Psoas muscle (tissue), 8 donors: ENCODE results near the gene CCSER2. TPM values are rescaled to one million over a fixed set of nuclear protein-coding genes. Genes with fewer than 3 reads are reported as not detected.
"Not testable (repeated sequence)": the region's sequence is repeated elsewhere in the genome, so short reads cannot be mapped to it uniquely, and the experiment has no call there.

Experiments used
- ATAC-seq, 4 donors: fragments of 200-7000 bp; cut with Tn5 transposase; one replicate each; pipeline ENCODE4 v1.9.1; 2020; ENCODE audit warnings: moderate library complexity in 3 of 4, mild to moderate bottlenecking in 2 of 4
- DNase-seq, 2 donors: peaks; one replicate each; pipeline ENCODE4 v3.0.0-alpha.2; 2020
- H3K27ac ChIP-seq: fragments of 200-600 bp; one replicate; pipeline ENCODE4 v1.8.0; 2022
- H3K27me3 ChIP-seq, 3 donors: fragments of 200-600 bp in 1 of 3; one replicate each; pipeline versions ENCODE4 v1.6.1 to v1.8.0; 2013 to 2022; ENCODE audit warnings: low read length in 2 of 3, mild to moderate bottlenecking in 2 of 3, moderate library complexity in 1 of 3; ENCODE audit not compliant: insufficient read depth in 3 of 3
- H3K36me3 ChIP-seq, 2 donors: fragments of 200-600 bp in 1 of 2; one replicate each; pipeline versions ENCODE4 v1.6.1 to v1.8.0; 2013 to 2022; ENCODE audit warnings: low read depth in 1 of 2, mild to moderate bottlenecking in 1 of 2, moderate library complexity in 1 of 2; ENCODE audit not compliant: insufficient read depth in 1 of 2
- H3K4me1 ChIP-seq: fragments of 200-600 bp; one replicate; pipeline ENCODE4 v1.8.0; 2022
- H3K4me3 ChIP-seq: fragments of 200-600 bp; one replicate; pipeline ENCODE4 v1.8.0; 2022; ENCODE audit warnings: mild to moderate bottlenecking
- H3K9me3 ChIP-seq: fragments of 200-600 bp; one replicate; pipeline ENCODE4 v1.8.0; 2022
- WGBS, 3 donors: extraction: QIAGEN DNeasy Blood & Tissue Kit; methylation state at CpG; one replicate each; pipeline versions ENCODE4 v1.1.6 to v1.1.7; 2013; 5-methylcytosine and 5-hydroxymethylcytosine counted together
- intact Hi-C, 2 donors: fragments of 100-400 bp; cut with DNase I; formaldehyde crosslinking; loops; one replicate each; pipeline versions ENCODE4 v1.11.0 to v1.14.2; 2022
- polyA plus RNA-seq, 3 donors: library from polyadenylated mRNA; stranded (reverse); fragments of 200-250 nt; gene quantifications; one replicate each; pipeline ENCODE4 v1.2.3, GENCODE V29; 2013
- total RNA-seq, 4 donors: library from RNA; stranded (reverse); fragmentation: NEBNext Ultra II Directional in 2 of 4; extraction: Animal tissue kit (Norgen Biotek cat#: 25700) in 2 of 4; gene quantifications; one replicate each; pipeline versions ENCODE4 v1.2.1 to v1.2.4, GENCODE V29; 2021 to 2023
- TF ChIP-seq, protein P1 (sequence below): fragments of 200-600 bp; IDR thresholded peaks from one replicate; pipeline ENCODE4 v1.8.0; 2022; ENCODE audit warnings: antibody characterized with exemption
- donor health status: healthy with polysubstance abuse.
- donor health status: DM: no; HTN: no; CAD: no; lungs with moderate emphysema.
- donor health status: Bipolar disorder and iron deficiency.
- donor health status: healthy.
- donor health status: DM: yes; HTN: yes; CAD: no.
- donor health status: DM: no; HTN: no; CAD: no.
- donor health status: DM: no; HTN: no; CAD: no.
- donor health status: DM: yes; HTN: yes; CAD: no.

The CCSER2 gene
- total and polyA plus RNA-seq, 7 donors = 12.5 to 122 (median 65.7) TPM

DNA sequence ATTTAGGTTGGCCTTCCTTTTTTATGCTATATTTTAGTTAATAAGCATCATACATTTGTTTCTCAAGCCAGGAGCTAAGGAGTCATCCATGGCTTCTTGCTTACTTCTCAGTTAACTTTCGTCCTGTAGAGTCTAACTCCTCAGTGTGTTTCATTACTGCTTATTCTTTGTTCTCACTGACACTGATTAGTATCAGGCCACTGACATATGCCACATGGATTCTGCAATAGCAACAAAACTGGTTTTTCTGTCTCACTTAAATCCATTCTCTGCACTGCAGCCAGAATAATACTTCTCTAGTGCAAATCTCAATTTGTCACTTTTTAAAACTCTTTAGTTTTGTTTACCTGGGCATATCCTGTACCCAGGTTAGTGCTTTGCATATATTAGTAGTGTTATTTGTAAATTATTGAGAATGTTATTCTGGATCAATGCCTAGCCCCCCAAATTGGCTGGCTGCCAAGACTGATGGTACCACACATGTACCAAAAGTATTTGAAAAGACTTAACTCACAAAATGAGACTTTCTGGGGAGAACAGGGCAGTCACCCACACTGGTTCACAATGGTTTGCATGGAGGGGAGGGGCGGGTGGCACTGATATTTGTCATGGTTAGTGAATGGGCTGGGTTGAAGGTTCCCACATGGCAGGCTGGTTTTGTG is 79.1 kb downstream of the CCSER2 start:
- no peak overlapping the region for H3K4me3 ChIP-seq
- no peaks in the 10 kb centered on the region for H3K4me1 ChIP-seq
- WGBS, 3 donors = 78 to 89% (median 87%) methylated on average over 2 of the region's 2 CpGs
- no peak for ATAC-seq
- H3K27me3 ChIP-seq = no peaks in the 10 kb centered on the region
- TF ChIP-seq, protein P1, sequence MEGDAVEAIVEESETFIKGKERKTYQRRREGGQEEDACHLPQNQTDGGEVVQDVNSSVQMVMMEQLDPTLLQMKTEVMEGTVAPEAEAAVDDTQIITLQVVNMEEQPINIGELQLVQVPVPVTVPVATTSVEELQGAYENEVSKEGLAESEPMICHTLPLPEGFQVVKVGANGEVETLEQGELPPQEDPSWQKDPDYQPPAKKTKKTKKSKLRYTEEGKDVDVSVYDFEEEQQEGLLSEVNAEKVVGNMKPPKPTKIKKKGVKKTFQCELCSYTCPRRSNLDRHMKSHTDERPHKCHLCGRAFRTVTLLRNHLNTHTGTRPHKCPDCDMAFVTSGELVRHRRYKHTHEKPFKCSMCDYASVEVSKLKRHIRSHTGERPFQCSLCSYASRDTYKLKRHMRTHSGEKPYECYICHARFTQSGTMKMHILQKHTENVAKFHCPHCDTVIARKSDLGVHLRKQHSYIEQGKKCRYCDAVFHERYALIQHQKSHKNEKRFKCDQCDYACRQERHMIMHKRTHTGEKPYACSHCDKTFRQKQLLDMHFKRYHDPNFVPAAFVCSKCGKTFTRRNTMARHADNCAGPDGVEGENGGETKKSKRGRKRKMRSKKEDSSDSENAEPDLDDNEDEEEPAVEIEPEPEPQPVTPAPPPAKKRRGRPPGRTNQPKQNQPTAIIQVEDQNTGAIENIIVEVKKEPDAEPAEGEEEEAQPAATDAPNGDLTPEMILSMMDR = no peak
- H3K36me3 ChIP-seq = no peaks in the 10 kb centered on the region
- DNase-seq = no peak
- peaks cover 7% of the 10 kb centered on the region for H3K9me3 ChIP-seq
- intact Hi-C loops = no loop called here
- no peak overlapping the region for H3K27ac ChIP-seq

DNA sequence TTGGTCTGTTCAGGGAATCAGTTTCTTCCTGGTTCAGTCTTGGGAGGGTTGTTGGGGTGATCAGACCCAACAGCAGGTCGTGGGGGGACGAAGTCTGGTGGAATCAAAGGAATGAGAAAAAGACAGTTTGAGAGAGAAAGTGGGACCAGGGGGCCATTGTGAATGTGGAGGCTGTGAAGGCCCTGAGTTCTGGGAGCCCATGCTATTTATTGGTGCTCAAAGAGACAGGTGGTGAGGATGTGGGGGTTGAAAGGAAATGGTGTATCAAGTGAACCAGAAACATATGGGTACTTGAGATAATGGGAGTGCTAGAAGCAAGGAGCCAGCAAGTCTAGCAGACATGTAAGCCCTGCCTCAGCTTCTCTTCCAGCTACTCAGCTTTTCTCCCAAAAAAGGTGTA is 84.1 kb downstream of the CCSER2 start:
- ATAC-seq (no peak), DNase-seq (no peak)
- Histone ChIP-seq H3K9me3 (peaks cover 37% of the 10 kb centered on the region), H3K27me3 (no peaks in the 10 kb centered on the region), H3K4me1 (peaks cover 9% of the 10 kb centered on the region), H3K36me3 (no peaks in the 10 kb centered on the region), H3K4me3 (no peak overlapping the region), H3K27ac (no peak overlapping the region)
- TF ChIP-seq, protein P1 = no peak
- intact Hi-C loops = no loop called here
- 94 to 97% (median 95%) methylated on average over 2 of the region's 2 CpGs for WGBS, 3 donors

DNA sequence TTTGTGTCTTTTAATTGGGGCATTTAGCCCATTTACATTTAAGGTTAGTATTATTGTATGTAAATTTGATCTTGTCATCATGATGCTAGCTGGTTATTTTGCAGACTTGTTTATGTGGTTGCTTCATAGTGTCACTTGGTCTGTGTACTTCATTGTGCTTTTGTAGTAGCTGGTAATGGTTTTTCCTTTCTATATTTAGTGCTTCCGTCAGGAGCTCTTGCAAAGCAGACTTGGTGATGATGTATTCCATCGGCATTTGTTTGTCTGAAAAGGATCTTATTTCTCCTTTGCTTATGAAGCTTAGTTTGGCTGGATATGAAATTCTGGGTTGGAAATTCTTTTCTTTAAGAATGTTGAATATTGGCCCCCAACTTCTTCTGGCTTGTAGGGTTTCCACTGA is 85.7 kb downstream of the CCSER2 start:
- 33 to 44% (median 43%) methylated on average over 2 of the region's 2 CpGs for WGBS, 3 donors
- DNase-seq, intact Hi-C loops, H3K4me1 ChIP-seq, H3K27me3 ChIP-seq, H3K4me3 ChIP-seq, H3K36me3 ChIP-seq: not testable (repeated sequence)
- peaks cover 37% of the 10 kb centered on the region for H3K9me3 ChIP-seq
- peak overlapping the region; percentile 80 for H3K27ac ChIP-seq
- peak; percentile 73 to 94 (median 90) for ATAC-seq

DNA sequence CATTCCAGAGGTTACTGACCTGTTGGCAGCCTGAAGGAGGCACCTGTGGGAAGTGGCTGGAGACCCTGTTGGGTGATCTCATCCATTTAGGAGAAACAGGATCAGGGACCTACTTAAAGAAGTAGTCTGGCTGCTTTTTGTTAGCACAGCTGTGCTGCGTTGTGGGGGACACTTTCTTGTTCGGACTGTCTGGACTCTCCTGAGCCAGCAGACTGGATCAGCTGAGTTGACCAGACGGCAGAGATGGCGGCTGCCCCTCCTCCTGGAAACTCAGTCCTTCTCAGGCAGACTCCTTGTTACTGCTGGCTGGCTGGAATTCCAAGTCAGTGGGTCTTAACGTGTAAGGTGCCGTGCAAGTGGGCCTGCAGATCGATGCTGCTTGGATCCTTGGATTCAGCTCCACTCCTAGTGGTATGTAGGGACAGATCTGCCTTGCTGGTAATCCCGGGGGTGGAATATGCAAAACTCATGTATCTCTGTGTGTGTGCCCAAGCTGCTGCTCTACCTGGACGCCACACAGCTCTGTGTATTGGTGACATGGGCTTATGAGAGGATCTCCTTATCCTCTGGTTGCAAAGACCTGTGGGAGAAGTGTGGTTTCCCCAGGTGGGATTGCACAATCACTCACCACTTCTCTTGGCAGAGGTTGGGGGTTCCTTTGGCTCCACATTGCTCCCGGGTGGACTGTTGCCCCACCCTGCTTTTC is 87.3 kb downstream of the CCSER2 start:
- DNase-seq (no peak), ATAC-seq (peak in 2 of 4 donors; percentile 23 to 51)
- Histone ChIP-seq H3K4me1 (peaks cover 9% of the 10 kb centered on the region), H3K9me3 (peaks cover 37% of the 10 kb centered on the region), H3K4me3 (no peak overlapping the region), H3K36me3 (peaks cover 0 to 5% of the 10 kb centered on the region in 2 donors), H3K27ac (no peak overlapping the region), H3K27me3 (no peaks in the 10 kb centered on the region)
- WGBS, 3 donors = 94 to 97% (median 96%) methylated on average over 10 of the region's 10 CpGs
- intact Hi-C loops = no loop called here
- TF ChIP-seq, protein P1 = no peak

DNA sequence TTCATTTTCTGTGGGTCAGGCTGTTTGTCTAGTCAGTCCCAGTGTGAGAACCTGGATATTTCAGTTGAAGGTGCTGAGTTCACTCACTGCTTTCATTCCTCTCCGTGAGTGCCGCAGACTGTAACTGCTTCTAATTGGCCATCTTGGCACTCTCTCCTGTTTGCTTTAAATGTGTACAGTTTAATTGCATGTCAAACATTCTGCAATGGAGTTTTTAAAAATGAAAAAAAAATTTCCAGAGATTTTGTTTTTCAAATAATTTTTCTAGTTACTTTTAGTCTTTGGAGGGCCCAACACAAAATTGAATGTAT is 87.8 kb downstream of the CCSER2 start:
- H3K27ac ChIP-seq = no peak overlapping the region
- TF ChIP-seq, protein P1 = no peak
- no peak overlapping the region for H3K4me3 ChIP-seq
- intact Hi-C loops = no loop called here
- no peaks in the 10 kb centered on the region for H3K27me3 ChIP-seq
- WGBS, 3 donors = 93 to 95% (median 95%) methylated on average over 2 of the region's 2 CpGs
- no peak for DNase-seq
- H3K9me3 ChIP-seq = peaks cover 41% of the 10 kb centered on the region
- no peak for ATAC-seq
- H3K4me1 ChIP-seq = peaks cover 9% of the 10 kb centered on the region
- H3K36me3 ChIP-seq = peaks cover 0 to 5% of the 10 kb centered on the region in 2 donors
